IMR-90 (cell line): Measurements from ENCODE around the gene DTHD1.

Source experiments
- CHD1 ChIP-seq: IDR thresholded peaks from 2 replicates; pipeline ENCODE4 v1.6.1; 2012; ENCODE audit warnings: low read depth, low read length, improper control_type of control experiment
- FOS ChIP-seq: fragments of 150-350 bp; IDR thresholded peaks from 2 replicates; pipeline ENCODE4 v1.6.1; 2016; ENCODE audit warnings: low read depth, low read length
- MAFK ChIP-seq: IDR thresholded peaks from 2 replicates; pipeline ENCODE4 v1.6.1; 2012; ENCODE audit warnings: low read depth, low read length, improper control_type of control experiment
- MXI1 ChIP-seq: IDR thresholded peaks from 2 replicates; pipeline ENCODE4 v1.6.1; 2012; ENCODE audit warnings: low read depth, mild to moderate bottlenecking, low read length, moderate library complexity, borderline replicate concordance
- POLR2A ChIP-seq: IDR thresholded peaks from 2 replicates; pipeline ENCODE4 v1.6.1; 2012; ENCODE audit warnings: mild to moderate bottlenecking, low read depth, low read length
- RCOR1 ChIP-seq: IDR thresholded peaks from 2 replicates; pipeline ENCODE4 v1.6.1; 2012; ENCODE audit warnings: mild to moderate bottlenecking, low read length, improper control_type of control experiment; ENCODE audit not compliant: insufficient replicate concordance
- RFX5 ChIP-seq: IDR thresholded peaks from 2 replicates; pipeline ENCODE4 v1.8.0; 2012; ENCODE audit warnings: low read depth, mild to moderate bottlenecking, low read length, moderate library complexity
- SMC3 ChIP-seq: fragments of 150-350 bp; IDR thresholded peaks from 2 replicates; pipeline ENCODE4 v1.6.1; 2016; ENCODE audit warnings: low read depth, mild to moderate bottlenecking, antibody characterized with exemption, low read length, moderate library complexity
- TF ChIP-seq, protein P1 (sequence below): conservative IDR thresholded peaks from 2 replicates; pipeline ENCODE4 v1.5.1; 2012; ENCODE audit warnings: mild to moderate bottlenecking, low read depth, low read length, improper control_type of control experiment

DNA sequence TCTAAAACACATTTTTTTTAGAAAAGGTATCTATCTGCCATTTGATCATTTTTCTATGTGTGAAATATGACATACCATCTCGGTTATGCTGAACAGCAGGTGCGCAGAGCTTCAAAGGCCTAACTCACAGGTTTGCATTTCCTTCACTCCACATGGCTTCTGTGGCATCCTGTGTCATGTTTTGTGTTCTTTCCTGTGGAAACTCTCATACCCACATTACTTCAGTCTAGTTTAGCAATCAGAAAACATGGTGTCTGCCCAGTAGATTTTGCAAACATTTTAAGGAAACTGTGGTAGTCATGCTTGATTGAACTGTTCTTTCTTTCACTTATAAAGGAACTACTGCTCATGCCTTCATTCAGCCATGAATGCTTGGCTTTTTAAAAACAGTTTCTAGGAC, 25.8 kb upstream of the DTHD1 start:
- TF ChIP-seq POLR2A (no peak), RFX5 (no peak), MAFK (no peak), MXI1 (no peak), RCOR1 (no peak), SMC3 (no peak), FOS (no peak), CHD1 (no peak)
- TF ChIP-seq, protein P1, sequence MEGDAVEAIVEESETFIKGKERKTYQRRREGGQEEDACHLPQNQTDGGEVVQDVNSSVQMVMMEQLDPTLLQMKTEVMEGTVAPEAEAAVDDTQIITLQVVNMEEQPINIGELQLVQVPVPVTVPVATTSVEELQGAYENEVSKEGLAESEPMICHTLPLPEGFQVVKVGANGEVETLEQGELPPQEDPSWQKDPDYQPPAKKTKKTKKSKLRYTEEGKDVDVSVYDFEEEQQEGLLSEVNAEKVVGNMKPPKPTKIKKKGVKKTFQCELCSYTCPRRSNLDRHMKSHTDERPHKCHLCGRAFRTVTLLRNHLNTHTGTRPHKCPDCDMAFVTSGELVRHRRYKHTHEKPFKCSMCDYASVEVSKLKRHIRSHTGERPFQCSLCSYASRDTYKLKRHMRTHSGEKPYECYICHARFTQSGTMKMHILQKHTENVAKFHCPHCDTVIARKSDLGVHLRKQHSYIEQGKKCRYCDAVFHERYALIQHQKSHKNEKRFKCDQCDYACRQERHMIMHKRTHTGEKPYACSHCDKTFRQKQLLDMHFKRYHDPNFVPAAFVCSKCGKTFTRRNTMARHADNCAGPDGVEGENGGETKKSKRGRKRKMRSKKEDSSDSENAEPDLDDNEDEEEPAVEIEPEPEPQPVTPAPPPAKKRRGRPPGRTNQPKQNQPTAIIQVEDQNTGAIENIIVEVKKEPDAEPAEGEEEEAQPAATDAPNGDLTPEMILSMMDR = no peak
